Choroid plexus epithelial cell (primary cell): Measurements from ENCODE around the gene URM1.

Source experiments
- DNase-seq: peaks from one replicate; pipeline ENCODE4 v3.0.0-alpha.2; 2010; ENCODE audit warnings: low read depth
- H3K4me3 ChIP-seq: 2 replicates; pipeline ENCODE4 v1.5.1; 2011; ENCODE audit warnings: low read depth, mild to moderate bottlenecking, control low read depth, low read length, moderate library complexity
- CTCF ChIP-seq: conservative IDR thresholded peaks from 2 replicates; pipeline ENCODE4 v1.5.1; 2011; ENCODE audit warnings: low read depth, mild to moderate bottlenecking, control low read depth, inconsistent platforms, low read length, moderate library complexity

Gene URM1

GRCh38 chr9:128435611-128436010 is 64.4 kb downstream of the URM1 start:
- DNase-seq: no peak
- H3K4me3 ChIP-seq: no peak overlapping the region
- TF ChIP-seq CTCF: no peak

GRCh38 chr9:128438343-128439109 is 67.4 kb downstream of the URM1 start:
- peak; percentile 76 for DNase-seq

GRCh38 chr9:128439273-128439672 is 68.1 kb downstream of the URM1 start:
- no peak overlapping the region for H3K4me3 ChIP-seq
- TF ChIP-seq CTCF: no peak
- DNase-seq: no peak

More at GRCh38 chr9:128438343-128439109, 67.4 kb downstream of the URM1 start:
- H3K4me3 ChIP-seq: no peak overlapping the region
- peak; percentile 94 for TF ChIP-seq CTCF
